Cardiac muscle cell (in vitro differentiated cells and primary cell): Measurements from ENCODE around the gene KIF3B. TPM values are rescaled to one million over a fixed set of nuclear protein-coding genes. Genes with fewer than 3 reads are reported as not detected.
A peak's percentile ranks its signal among the peaks of the same experiment; 100 is the strongest.

Experiments used
- DNase-seq, 2 donors: peaks; one replicate each; pipeline versions ENCODE4 v3.0.0 to v3.0.0-alpha.2; 2010 to 2017; ENCODE audit warnings: low read depth in 1 of 2, low spot score in 1 of 2
- H3K27ac ChIP-seq: fragments of 200-600 bp; sonication (generic); 2 replicates; pipeline ENCODE4 v1.5.1; 2016
- H3K27me3 ChIP-seq: fragments of 200-600 bp; sonication (generic); 2 replicates; pipeline ENCODE4 v1.6.0; 2016; ENCODE audit warnings: control low read depth
- H3K36me3 ChIP-seq: fragments of 200-600 bp; sonication (generic); 2 replicates; pipeline ENCODE4 v1.5.1; 2016; ENCODE audit warnings: control low read depth
- H3K4me1 ChIP-seq: fragments of 200-600 bp; sonication (generic); 2 replicates; pipeline ENCODE4 v1.8.1; 2017; ENCODE audit warnings: low read depth, mild to moderate bottlenecking, mixed run types
- H3K4me3 ChIP-seq: fragments of 200-600 bp; sonication (generic); 2 replicates; pipeline ENCODE4 v1.5.1; 2016; ENCODE audit warnings: mild to moderate bottlenecking
- H3K9me3 ChIP-seq: fragments of 200-600 bp; sonication (generic); 2 replicates; pipeline ENCODE4 v1.5.1; 2017; ENCODE audit warnings: low read depth, mild to moderate bottlenecking, control low read depth
- polyA plus RNA-seq: library from polyadenylated mRNA; unstranded; fragments of >200 nt; fragmentation: Nextera tagmentation; extraction: Ambion mirVana; gene quantifications from 2 replicates; pipeline ENCODE4 v1.2.1, GENCODE V29; 2016
- total RNA-seq: library from RNA; depleted of rRNA; stranded (reverse); fragments of >200 nt; gene quantifications from 2 replicates; pipeline ENCODE4 v1.2.3, GENCODE V29; 2016
- TF ChIP-seq, protein P1 (sequence below): IDR thresholded peaks from 2 replicates; pipeline ENCODE4 v1.5.1; 2012; ENCODE audit warnings: low read depth, mild to moderate bottlenecking, low read length

KIF3B gene
- total and polyA plus RNA-seq, 2 experiments from 2014 or later: 6.2 to 13.2 TPM

GRCh38 chr20:32326504-32326845 lies 49.0 kb downstream of the KIF3B start:
- peaks cover 22% of the 10 kb centered on the region for H3K4me1 ChIP-seq
- H3K27ac ChIP-seq: peak overlapping the region; percentile 83
- H3K27me3 ChIP-seq: no peaks in the 10 kb centered on the region
- H3K9me3 ChIP-seq: no peaks in the 10 kb centered on the region
- no peak for DNase-seq
- H3K36me3 ChIP-seq: peaks cover 3% of the 10 kb centered on the region
- H3K4me3 ChIP-seq: no peak overlapping the region
- TF ChIP-seq, protein P1, sequence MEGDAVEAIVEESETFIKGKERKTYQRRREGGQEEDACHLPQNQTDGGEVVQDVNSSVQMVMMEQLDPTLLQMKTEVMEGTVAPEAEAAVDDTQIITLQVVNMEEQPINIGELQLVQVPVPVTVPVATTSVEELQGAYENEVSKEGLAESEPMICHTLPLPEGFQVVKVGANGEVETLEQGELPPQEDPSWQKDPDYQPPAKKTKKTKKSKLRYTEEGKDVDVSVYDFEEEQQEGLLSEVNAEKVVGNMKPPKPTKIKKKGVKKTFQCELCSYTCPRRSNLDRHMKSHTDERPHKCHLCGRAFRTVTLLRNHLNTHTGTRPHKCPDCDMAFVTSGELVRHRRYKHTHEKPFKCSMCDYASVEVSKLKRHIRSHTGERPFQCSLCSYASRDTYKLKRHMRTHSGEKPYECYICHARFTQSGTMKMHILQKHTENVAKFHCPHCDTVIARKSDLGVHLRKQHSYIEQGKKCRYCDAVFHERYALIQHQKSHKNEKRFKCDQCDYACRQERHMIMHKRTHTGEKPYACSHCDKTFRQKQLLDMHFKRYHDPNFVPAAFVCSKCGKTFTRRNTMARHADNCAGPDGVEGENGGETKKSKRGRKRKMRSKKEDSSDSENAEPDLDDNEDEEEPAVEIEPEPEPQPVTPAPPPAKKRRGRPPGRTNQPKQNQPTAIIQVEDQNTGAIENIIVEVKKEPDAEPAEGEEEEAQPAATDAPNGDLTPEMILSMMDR: no peak

- DNase-seq: peak; percentile 40 to 85
- H3K27ac ChIP-seq: peak overlapping the region; percentile 83
Observed at GRCh38 chr20:32327087-32327681, 49.7 kb downstream of the KIF3B start.

DNA sequence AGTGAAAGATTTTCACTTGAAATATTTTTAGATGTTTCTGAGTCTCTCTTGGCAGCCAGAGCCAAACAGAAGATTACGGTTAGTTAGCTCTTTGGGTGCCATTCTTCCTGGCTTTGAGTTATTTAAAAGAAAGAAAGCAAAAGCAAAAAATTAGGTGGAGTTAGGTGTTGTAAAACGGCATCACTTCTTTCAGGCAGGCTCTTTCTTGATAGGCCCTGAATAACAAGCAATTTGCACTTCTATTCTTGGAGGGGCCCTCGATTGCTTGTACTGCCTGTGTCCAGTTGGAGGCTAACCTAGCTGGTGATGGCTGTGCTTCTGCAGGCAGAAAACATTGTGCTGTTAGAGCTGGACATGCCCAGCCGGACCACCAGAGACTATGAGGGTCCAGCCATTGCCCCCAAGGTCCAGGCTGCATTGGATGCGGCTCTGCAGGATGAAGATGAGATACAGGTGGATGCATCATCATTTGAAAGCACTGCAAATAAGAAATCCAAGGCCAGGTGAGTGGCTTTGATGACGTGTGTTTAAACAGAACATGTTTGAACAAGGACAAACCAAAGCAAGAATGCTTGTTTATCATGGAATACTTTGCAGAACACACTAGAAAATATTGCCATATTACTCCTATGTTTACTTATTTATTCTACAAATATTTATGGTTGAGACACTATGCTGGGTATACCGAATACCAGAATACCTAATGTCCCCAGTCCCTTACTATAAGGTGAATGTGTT lies 52.5 kb downstream of the KIF3B start:
- Histone ChIP-seq H3K36me3 (peaks cover 8% of the 10 kb centered on the region), H3K4me3 (no peak overlapping the region), H3K4me1 (peaks cover 35% of the 10 kb centered on the region), H3K9me3 (no peaks in the 10 kb centered on the region), H3K27ac (no peak overlapping the region), H3K27me3 (no peaks in the 10 kb centered on the region)
- DNase-seq: no peak
- TF ChIP-seq, protein P1: no peak

More at GRCh38 chr20:32327087-32327681, 49.7 kb downstream of the KIF3B start:
- H3K27me3 ChIP-seq: no peaks in the 10 kb centered on the region
- TF ChIP-seq, protein P1: no peak
- H3K9me3 ChIP-seq: no peaks in the 10 kb centered on the region
- peaks cover 8% of the 10 kb centered on the region for H3K36me3 ChIP-seq
- H3K4me3 ChIP-seq: no peak overlapping the region
- H3K4me1 ChIP-seq: peaks cover 22% of the 10 kb centered on the region

DNA sequence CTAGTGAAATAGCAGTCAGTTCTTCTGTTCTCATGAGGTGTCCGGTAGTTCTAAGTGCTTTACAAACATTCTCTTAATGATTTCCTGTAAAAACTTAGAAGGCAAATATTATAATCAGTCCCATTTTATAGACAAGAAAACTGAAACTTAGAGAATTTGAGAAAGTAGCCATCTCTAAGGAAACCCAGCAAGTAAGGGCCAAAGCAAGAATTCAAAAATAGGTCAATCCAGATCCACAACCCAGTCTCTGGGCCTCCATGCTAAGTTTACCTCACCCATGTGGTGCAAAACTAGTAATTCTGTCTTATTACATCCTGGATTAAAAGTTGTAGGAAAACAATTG lies 53.1 kb downstream of the KIF3B start:
- Histone ChIP-seq H3K4me3 (no peak overlapping the region), H3K9me3 (no peaks in the 10 kb centered on the region), H3K36me3 (peaks cover 8% of the 10 kb centered on the region), H3K27me3 (no peaks in the 10 kb centered on the region), H3K4me1 (peaks cover 39% of the 10 kb centered on the region), H3K27ac (no peak overlapping the region)
- TF ChIP-seq, protein P1: no peak
- no peak for DNase-seq

GRCh38 chr20:32332614-32333013 lies 55.2 kb downstream of the KIF3B start:
- Histone ChIP-seq H3K27ac (peak overlapping the region; percentile 1), H3K36me3 (peaks cover 8% of the 10 kb centered on the region)

More at GRCh38 chr20:32332614-32333013, 55.2 kb downstream of the KIF3B start:
- Histone ChIP-seq H3K27me3 (no peaks in the 10 kb centered on the region), H3K9me3 (no peaks in the 10 kb centered on the region), H3K4me3 (no peak overlapping the region), H3K4me1 (peaks cover 19% of the 10 kb centered on the region)
- peak in 1 of 2 donors; percentile 48 for DNase-seq
- TF ChIP-seq, protein P1: no peak
